ENCODE measurements around the gene CCDC33. TPM values are rescaled to one million over a fixed set of nuclear protein-coding genes. Genes with fewer than 3 reads are reported as not detected.

The CCDC33 gene
- total RNA-seq, 1 donor from 2014 or later = not detected

DNA sequence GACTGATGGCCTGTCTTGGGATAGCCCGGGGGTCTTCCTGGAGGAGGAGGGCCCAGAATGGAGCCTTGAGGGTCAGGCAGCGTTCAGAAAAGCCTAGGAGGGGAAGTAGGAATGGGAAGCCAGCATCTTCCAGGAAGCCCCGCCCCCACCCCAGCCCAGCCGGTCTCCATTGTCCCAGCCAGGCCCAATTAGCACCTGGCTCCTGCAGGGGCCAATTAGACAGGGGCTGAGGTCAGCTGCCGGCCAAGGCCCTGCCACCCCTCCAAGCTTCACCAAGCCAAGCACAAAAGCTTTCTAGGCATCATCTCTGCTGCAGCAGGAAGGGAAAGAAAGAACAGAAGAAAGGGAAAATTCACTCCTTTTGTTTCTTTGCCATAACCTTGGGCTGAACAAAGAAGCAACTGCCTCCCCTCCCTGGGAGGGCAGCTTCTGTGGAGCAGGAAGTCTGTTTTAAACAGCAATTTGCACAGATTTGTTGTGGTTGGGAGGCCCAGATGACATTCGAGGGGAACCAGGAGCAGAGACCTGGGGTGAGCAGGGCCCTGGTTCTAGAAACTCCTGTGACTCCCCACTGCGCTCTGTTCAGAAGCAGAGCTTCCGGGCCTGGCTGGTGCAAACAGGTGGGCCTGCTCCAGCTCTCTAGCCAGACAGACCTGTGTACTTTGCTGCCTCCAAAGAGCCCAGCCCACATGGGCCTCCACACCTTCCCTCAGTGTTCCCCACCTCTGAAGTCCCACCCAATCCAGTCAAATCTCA lies 83.6 kb downstream of the CCDC33 start:
- no peaks in the 10 kb centered on the region for H3K9me3 Mint-ChIP-seq
- intact Hi-C loops (cut with micrococcal nuclease) = no loop called here
- peaks cover 4% of the 10 kb centered on the region for H3K27me3 Mint-ChIP-seq
- no peak for DNase-seq
- H3K4me1 Mint-ChIP-seq = peaks cover 14% of the 10 kb centered on the region
- H3K36me3 Mint-ChIP-seq (ENCODE audit: low read depth) = no peaks in the 10 kb centered on the region
- no peak overlapping the region for H3K27ac Mint-ChIP-seq
- H3K4me3 Mint-ChIP-seq = no peak overlapping the region

DNA sequence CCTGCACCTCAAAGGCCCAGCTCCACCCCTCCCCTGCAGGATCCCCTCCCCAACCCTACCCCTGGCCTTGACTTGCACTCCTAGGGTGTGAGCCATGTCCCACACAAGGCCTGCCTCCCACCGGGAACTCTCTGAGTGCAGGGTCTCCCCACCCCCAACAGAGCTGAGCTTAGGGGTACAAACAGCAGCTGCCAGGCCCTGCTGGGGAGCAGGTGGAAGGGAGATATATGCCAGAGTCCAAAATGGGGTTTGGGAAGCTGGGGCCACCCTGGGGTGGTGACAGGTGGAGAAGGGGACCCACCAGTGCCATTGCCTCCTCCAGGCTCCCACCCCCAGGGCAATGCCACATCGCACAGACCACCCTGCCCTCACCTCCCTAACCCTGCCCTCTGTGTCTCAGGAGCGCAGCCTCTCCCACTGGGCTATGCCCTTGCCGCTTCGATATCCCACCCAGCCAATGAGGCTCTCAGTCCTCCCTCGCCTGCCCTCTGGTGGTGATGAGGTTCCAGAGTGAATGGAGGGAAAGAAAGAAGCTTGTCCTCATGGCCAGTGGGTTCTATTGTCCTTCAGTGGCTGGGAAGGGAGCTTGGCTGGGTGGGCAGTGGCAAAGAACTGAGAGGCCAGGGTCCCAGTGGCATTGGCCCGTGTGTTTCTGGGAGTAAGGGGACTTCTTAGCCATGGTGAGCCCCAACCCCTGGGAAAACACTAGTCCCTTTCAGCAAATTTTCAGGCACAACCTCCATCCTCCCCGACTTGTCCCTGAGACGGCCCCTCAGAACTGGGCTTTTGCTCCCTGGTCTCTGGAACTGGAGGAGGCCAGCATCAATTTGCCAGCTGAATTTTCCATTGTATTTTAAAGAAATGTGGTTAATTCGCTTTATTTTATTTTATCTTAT lies 84.5 kb downstream of the CCDC33 start:
- no peak overlapping the region for H3K27ac Mint-ChIP-seq
- DNase-seq = peak; percentile 73

DNA sequence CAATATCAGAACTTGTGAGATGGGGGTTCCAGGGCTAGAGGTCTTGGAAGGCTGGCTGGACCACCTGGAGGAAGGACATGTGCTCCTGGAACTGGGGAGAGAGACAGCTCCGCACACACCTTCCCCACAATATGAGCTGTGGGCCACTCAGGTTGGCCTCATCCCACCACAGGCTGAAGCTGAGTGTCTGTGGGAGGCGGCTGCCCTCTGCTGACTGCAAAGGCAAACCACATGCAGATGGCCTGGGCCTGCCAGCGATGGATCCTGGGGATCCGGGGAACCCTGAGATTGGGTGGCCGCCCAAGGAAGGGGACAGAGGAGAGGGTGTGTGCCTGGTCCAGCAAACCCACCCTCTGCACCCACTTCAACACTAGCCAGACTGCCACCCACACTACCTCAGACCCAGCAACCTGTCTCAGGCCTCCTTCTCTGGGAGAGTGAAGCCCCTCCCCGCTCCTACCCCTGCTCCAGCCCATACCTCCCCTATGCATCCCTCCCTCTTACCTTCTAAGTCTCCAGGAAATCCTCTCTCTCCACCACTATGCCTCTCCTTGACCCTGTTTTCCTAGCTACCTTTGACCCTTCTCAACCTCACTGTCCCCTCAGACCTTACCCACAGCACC lies 86.5 kb downstream of the CCDC33 start:
- Mint-ChIP-seq H3K36me3 (ENCODE audit: low read depth) (no peaks in the 10 kb centered on the region), H3K27ac (no peak overlapping the region), H3K27me3 (peaks cover 9% of the 10 kb centered on the region), H3K9me3 (no peaks in the 10 kb centered on the region), H3K4me3 (no peak overlapping the region), H3K4me1 (no peaks in the 10 kb centered on the region)
- intact Hi-C loops (cut with micrococcal nuclease) = loop anchor here (1.0 kb wide), 2 partner anchors 195 to 349 kb away; no protein-coding TSS in a partner anchor
- DNase-seq = peak; percentile 85

More for the DNA sequence above, 84.5 kb downstream of the CCDC33 start:
- Mint-ChIP-seq H3K36me3 (ENCODE audit: low read depth) (no peaks in the 10 kb centered on the region), H3K27me3 (peaks cover 8% of the 10 kb centered on the region), H3K4me3 (no peak overlapping the region), H3K9me3 (no peaks in the 10 kb centered on the region), H3K4me1 (peaks cover 9% of the 10 kb centered on the region)
- intact Hi-C loops (cut with micrococcal nuclease) = no loop called here

DNA sequence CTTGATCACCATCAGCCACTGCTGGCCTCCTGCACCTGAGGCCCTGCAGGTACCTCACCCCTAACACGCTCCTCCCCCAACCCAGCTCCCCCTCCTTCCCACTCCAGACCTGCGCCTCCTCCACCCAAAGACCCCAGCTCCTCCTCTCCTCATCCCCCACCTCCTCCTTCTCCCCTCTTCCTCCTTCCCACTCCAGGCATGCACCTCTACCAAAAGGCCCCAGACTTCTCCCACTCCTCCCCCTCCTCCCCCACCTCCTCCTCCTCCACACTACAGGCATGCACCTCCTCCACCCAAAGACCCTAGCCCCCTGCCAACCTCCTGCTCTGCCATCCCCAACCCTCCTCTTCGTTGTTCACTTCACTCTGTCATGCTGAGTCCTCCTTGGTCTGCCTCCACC lies 88.6 kb downstream of the CCDC33 start:
- H3K27me3 Mint-ChIP-seq = peaks cover 9% of the 10 kb centered on the region
- no peak overlapping the region for H3K4me3 Mint-ChIP-seq
- peaks cover 2% of the 10 kb centered on the region for H3K4me1 Mint-ChIP-seq
- H3K36me3 Mint-ChIP-seq (ENCODE audit: low read depth) = no peaks in the 10 kb centered on the region
- no peak for DNase-seq
- no peak overlapping the region for H3K27ac Mint-ChIP-seq
- no peaks in the 10 kb centered on the region for H3K9me3 Mint-ChIP-seq
- intact Hi-C loops (cut with micrococcal nuclease) = no loop called here

DNA sequence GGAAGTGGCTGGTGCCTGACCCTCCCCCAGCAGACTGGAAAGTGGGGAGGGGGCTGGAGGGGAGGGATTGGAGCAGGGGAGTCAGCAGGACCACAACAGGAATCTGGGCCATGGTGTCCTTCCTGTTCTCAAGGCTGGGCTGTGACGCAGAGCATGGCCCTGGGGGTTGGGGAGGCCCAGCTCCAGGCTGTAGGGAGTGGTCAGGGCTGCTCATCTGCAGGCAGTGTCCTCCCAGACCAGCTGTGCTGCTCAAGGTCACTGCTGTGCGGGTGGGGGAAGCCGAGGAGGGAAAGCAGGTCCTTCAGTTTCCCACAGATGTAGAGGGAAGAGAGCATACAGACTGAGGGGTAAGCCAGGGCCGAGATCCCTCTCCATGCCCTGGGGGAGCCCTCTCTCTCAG lies 90.6 kb downstream of the CCDC33 start:
- DNase-seq = no peak
- H3K9me3 Mint-ChIP-seq = no peaks in the 10 kb centered on the region
- H3K4me3 Mint-ChIP-seq = no peak overlapping the region
- H3K27me3 Mint-ChIP-seq = peaks cover 8% of the 10 kb centered on the region
- intact Hi-C loops (cut with micrococcal nuclease) = no loop called here
- H3K4me1 Mint-ChIP-seq = peaks cover 2% of the 10 kb centered on the region
- no peaks in the 10 kb centered on the region for H3K36me3 Mint-ChIP-seq (ENCODE audit: low read depth)
- H3K27ac Mint-ChIP-seq = no peak overlapping the region

DNA sequence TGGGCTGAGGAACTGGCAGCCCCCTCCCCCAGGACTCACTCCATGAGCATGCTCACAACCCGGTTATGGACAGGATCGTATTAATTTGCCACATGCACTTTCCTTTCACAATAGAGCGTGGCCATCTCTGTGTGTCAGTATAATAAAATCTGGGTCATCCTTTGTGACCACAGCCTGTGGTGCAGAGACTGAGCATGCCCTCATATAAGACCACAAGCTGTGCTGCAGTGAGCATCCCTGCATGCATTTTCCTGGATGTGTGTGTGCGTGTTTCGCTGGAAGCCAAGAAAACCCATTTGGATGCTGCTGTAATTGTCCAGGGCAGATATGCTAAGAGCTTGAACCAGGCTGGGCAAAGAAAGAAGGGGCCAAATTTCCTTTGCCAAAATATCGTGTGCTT lies 91.6 kb downstream of the CCDC33 start:
- peaks cover 8% of the 10 kb centered on the region for H3K27me3 Mint-ChIP-seq
- intact Hi-C loops (cut with micrococcal nuclease) = no loop called here
- no peak overlapping the region for H3K27ac Mint-ChIP-seq

DNA sequence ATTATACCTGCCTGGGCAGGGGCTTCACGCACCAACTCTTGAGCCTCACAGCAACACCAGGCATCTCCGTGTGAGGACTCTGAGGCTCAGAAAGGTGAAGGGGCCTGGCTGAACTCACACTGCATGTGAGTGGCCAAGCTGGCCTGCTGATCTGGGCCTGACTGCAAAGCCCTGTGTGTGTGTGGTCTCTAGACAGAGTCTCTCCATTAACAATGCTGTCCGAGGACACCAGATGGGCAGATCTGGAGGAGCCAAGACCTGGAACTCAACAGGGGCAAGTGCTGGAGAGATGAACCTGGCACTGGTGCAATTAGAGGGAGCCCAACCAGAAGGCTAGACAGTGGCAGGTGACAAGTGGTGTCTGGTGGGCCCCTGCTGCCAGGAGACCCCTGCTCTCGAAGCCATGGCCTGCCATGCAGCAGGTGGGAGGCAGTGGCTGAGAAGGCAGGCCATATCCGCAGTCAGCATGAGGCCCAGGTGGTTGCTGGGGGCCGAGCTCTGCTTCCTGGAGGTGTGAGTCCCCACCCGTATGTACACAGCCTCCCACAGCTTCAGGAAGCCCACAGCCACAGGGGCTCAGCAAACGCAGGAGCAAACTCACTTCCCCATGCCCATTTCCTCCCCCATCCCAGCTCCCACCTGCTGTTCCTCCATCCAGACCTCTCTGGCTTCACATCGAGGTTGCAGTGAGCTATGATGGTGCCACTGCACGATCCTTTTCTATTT lies 92.4 kb downstream of the CCDC33 start:
- H3K27me3 Mint-ChIP-seq = peaks cover 8% of the 10 kb centered on the region
- no peaks in the 10 kb centered on the region for H3K36me3 Mint-ChIP-seq (ENCODE audit: low read depth)
- intact Hi-C loops (cut with micrococcal nuclease) = no loop called here
- H3K4me3 Mint-ChIP-seq = no peak overlapping the region
- peaks cover 2% of the 10 kb centered on the region for H3K4me1 Mint-ChIP-seq
- no peak for DNase-seq
- H3K9me3 Mint-ChIP-seq = no peaks in the 10 kb centered on the region
- H3K27ac Mint-ChIP-seq = no peak overlapping the region

More for the DNA sequence above, 91.6 kb downstream of the CCDC33 start:
- Mint-ChIP-seq H3K4me1 (peaks cover 2% of the 10 kb centered on the region), H3K36me3 (ENCODE audit: low read depth) (no peaks in the 10 kb centered on the region), H3K4me3 (no peak overlapping the region), H3K9me3 (no peaks in the 10 kb centered on the region)
- no peak for DNase-seq

DNA sequence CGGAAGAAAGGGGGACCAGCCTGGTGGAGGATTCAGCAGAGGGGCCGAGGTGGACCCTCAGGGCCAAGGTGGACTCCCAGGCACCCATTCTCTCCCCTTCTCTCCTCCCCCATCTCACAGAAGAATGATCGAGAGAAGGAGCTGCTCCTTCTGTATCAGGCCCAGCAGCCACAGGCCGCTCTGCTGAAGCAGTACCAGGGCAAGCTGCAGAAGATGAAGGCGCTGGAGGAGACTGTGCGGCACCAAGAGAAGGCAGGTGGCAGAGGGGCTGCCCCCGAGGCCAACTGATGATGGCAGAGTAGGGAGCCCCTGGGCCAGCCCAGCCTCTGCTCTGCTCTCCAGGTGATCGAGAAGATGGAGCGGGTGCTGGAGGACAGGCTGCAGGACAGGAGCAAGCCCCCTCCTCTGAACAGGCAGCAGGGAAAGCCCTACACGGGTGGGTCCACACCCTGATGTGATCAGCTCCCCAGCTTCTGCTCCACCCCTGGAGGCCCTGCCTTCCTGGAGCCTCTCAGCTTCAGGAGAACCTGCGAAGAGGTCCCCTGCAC lies 94.8 kb downstream of the CCDC33 start:
- intact Hi-C loops (cut with micrococcal nuclease) = no loop called here
- DNase-seq = no peak
- H3K4me1 Mint-ChIP-seq = peaks cover 2% of the 10 kb centered on the region

DNA sequence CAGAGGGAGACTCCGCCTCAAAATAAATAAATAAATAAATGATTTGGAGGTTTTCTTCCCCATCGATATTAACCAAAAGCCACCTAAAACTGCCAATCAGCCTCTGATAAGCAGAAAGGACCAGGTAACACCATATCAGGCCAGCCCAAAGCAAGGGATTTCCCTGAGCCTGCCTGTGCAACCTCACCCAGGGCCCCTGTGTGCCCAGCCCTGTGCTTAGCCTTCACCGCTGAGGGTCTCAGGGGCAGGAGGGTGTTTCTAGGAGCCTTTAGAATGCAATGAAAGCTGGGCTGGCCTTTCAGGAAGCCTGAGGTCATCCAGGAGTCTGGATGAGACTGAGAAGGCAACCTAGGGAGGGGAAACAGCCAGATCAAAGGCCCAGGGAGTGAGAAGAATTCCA lies 95.9 kb downstream of the CCDC33 start:
- DNase-seq = no peak
- Mint-ChIP-seq H3K4me3 (no peak overlapping the region), H3K36me3 (ENCODE audit: low read depth) (no peaks in the 10 kb centered on the region), H3K4me1 (peaks cover 2% of the 10 kb centered on the region), H3K27ac (no peak overlapping the region), H3K9me3 (no peaks in the 10 kb centered on the region), H3K27me3 (no peaks in the 10 kb centered on the region)
- intact Hi-C loops (cut with micrococcal nuclease) = no loop called here

More for the DNA sequence above, 94.8 kb downstream of the CCDC33 start:
- H3K4me3 Mint-ChIP-seq = no peak overlapping the region
- H3K36me3 Mint-ChIP-seq (ENCODE audit: low read depth) = no peaks in the 10 kb centered on the region
- H3K9me3 Mint-ChIP-seq = no peaks in the 10 kb centered on the region
- no peaks in the 10 kb centered on the region for H3K27me3 Mint-ChIP-seq
- H3K27ac Mint-ChIP-seq = no peak overlapping the region

DNA sequence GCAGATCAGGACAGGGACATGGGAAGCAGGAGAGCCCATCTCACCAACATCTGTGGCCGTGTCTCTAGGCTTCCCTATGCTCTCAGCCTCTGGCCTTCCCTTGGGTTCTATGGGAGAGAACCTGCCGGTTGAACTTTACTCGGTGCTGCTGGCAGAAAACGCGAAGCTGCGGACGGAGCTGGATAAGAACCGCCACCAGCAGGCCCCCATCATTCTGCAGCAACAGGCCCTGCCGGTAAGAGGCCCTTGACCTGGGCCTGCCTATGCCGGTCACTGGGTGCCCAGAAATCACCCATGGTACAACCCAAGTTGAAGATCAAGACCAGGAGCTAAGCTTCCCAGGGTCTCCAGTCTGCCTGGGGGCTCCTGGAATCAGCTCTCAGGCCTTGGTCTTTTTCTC lies 96.5 kb downstream of the CCDC33 start:
- Mint-ChIP-seq H3K27me3 (no peaks in the 10 kb centered on the region), H3K36me3 (ENCODE audit: low read depth) (no peaks in the 10 kb centered on the region), H3K9me3 (no peaks in the 10 kb centered on the region), H3K4me3 (no peak overlapping the region), H3K27ac (no peak overlapping the region), H3K4me1 (peaks cover 2% of the 10 kb centered on the region)
- intact Hi-C loops (cut with micrococcal nuclease) = no loop called here
- DNase-seq = no peak

DNA sequence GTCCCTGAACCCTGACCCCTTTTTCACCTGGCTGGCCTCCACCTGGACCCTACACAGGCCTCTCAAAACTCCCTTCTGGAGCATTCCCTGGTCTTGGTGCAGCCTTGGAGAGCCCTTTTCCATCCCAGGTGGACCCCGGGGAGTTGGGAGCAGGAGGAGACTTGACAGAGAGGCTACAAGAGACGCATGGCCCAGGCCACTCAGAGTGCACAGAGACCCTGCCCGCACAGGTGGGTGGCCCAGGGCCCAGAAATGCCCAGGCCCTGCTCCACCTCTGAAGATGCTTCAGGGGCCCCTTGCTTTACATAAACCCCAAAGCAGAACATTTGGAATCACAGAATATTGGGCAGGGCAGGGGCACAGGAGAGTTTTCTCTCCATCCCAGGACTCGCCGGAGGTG lies 97.0 kb downstream of the CCDC33 start:
- intact Hi-C loops (cut with micrococcal nuclease) = no loop called here
- Mint-ChIP-seq H3K27ac (no peak overlapping the region), H3K4me3 (no peak overlapping the region), H3K27me3 (no peaks in the 10 kb centered on the region), H3K36me3 (ENCODE audit: low read depth) (no peaks in the 10 kb centered on the region), H3K4me1 (peaks cover 2% of the 10 kb centered on the region), H3K9me3 (no peaks in the 10 kb centered on the region)
- DNase-seq = no peak

DNA sequence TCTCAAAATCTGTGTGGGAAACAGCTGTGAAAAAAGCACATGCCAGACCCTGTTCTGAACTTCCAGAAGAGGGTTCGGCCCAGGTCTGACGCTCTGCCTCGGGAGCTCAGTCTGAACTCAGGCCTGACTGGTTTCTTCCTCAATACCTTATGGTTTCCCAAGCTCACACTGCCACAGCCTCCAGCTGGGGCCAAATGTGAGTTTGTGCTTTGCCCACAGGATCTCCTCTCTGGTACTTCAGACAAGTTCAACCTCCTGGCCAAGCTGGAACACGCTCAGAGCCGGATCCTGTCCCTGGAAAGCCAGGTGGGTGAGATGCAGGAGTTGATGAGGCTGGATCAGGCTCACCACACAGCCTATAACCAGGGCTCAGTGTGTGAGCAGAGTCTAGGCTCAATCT lies 97.5 kb downstream of the CCDC33 start:
- no peak for DNase-seq

DNA sequence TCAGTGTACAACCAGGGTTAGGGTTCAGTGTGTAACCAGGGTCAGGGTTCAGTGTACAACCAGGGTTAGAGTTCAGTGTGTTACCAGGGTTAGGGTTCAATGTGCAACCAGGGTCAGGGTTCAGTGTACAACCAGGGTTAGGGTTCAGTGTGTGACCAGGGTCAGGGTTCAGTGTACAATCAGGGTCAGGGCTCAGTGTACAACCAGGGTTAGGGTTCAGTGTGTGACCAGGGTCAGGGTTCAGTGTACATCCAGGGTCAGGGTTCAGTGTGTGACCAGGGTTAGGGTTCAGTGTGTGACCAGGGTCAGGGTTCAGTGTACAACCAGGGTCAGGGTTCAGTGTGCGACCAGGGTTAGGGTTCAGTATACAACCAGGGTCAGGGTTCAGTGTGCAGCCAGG lies 98.0 kb downstream of the CCDC33 start:
- Mint-ChIP-seq H3K27me3 (no peaks in the 10 kb centered on the region), H3K4me1 (no peaks in the 10 kb centered on the region), H3K4me3 (no peak overlapping the region), H3K27ac (no peak overlapping the region), H3K9me3 (no peaks in the 10 kb centered on the region), H3K36me3 (ENCODE audit: low read depth) (no peaks in the 10 kb centered on the region)
- intact Hi-C loops (cut with micrococcal nuclease) = no loop called here
- no peak for DNase-seq

More for the DNA sequence above, 97.5 kb downstream of the CCDC33 start:
- Mint-ChIP-seq H3K9me3 (no peaks in the 10 kb centered on the region), H3K27ac (no peak overlapping the region), H3K4me1 (no peaks in the 10 kb centered on the region), H3K4me3 (no peak overlapping the region), H3K36me3 (ENCODE audit: low read depth) (no peaks in the 10 kb centered on the region), H3K27me3 (no peaks in the 10 kb centered on the region)
- intact Hi-C loops (cut with micrococcal nuclease) = no loop called here

Measured in activated CD4-positive, alpha-beta T cell treated with anti-CD3 and anti-CD28 coated beads, Interleukin-2, amount 10 ng/mL, durations not matched to agents 24 days and 14 days (primary cell).